B cell (primary cell): Measurements from ENCODE around the gene SART1. TPM values are rescaled to one million over a fixed set of nuclear protein-coding genes. Genes with fewer than 3 reads are reported as not detected.

Source experiments
- ATAC-seq: fragments of 200-7000 bp; cut with Tn5 transposase; one replicate; pipeline ENCODE4 v1.10.0; 2021; ENCODE audit warnings: low read depth, mild to moderate bottlenecking, moderate number of reproducible peaks, moderate library complexity
- CTCF ChIA-PET: fragments of 350-600 bp; sonication (Branson Sonifier 250); formaldehyde crosslinking; loops from one replicate; lab custom pipeline; 2021; ENCODE audit warnings: antibody characterized with exemption, inconsistent platforms; lab: Charles Lee
- POLR2A ChIA-PET: fragments of 350-600 bp; sonication (Branson Sonifier 250); formaldehyde crosslinking; loops from one replicate; lab custom pipeline; 2021; ENCODE audit warnings: antibody characterized with exemption; lab: Charles Lee
- DNase-seq: peaks from one replicate; pipeline ENCODE4 v3.0.0; 2013
- H2AFZ ChIP-seq: 2 replicates; pipeline ENCODE4 v1.6.1; 2012; ENCODE audit warnings: mild to moderate bottlenecking, low read depth, low read length; ENCODE audit not compliant: insufficient read depth, poor library complexity, severe bottlenecking
- H3K27ac ChIP-seq, 2 donors: 1 replicate in 1 of 2; 2 replicates in 1 of 2; pipeline ENCODE4 v1.5.1; 2012 to 2013; ENCODE audit warnings: low read length in 2 of 2, mild to moderate bottlenecking in 2 of 2, moderate library complexity in 1 of 2
- H3K27me3 ChIP-seq, 4 experiments: fragments of 200-600 bp in 1 of 4; sonication (generic) in 1 of 4; replicated peaks in 1 of 4; 1 replicate in 2 of 4; 2 replicates in 2 of 4; pipeline versions ENCODE4 v1.6.1 to v1.7.0; 2013 to 2016; ENCODE audit warnings: low read length in 3 of 4, mild to moderate bottlenecking in 2 of 4, mixed read lengths in 1 of 4, moderate library complexity in 1 of 4; ENCODE audit not compliant: insufficient read depth in 4 of 4, control insufficient read depth in 3 of 4; ENCODE audit errors: control extremely low read depth in 1 of 4
- H3K36me3 ChIP-seq, 2 experiments: replicated peaks in 1 of 2; 1 replicate in 1 of 2; 2 replicates in 1 of 2; pipeline versions ENCODE4 v1.6.1 to v1.7.1; 2013; ENCODE audit warnings: low read length in 1 of 2; ENCODE audit not compliant: insufficient read depth in 2 of 2, control insufficient read depth in 1 of 2; ENCODE audit errors: control extremely low read depth in 1 of 2, extremely low read depth in 1 of 2
- H3K4me1 ChIP-seq, 2 donors: fragments of 200-600 bp in 1 of 2; sonication (generic) in 1 of 2; 1 replicate in 1 of 2; 2 replicates in 1 of 2; pipeline versions ENCODE4 v1.5.1 to v1.6.1; 2013 to 2017; ENCODE audit warnings: low read length in 2 of 2; ENCODE audit not compliant: control insufficient read depth in 2 of 2, insufficient read depth in 2 of 2
- H3K4me2 ChIP-seq: replicated peaks from 2 replicates; pipeline ENCODE3; 2012; ENCODE audit warnings: mild to moderate bottlenecking, low read depth, low read length; ENCODE audit not compliant: poor library complexity, severe bottlenecking
- H3K4me3 ChIP-seq, 5 experiments: fragments of 200-600 bp in 1 of 5; sonication (generic) in 1 of 5; 1 replicate in 3 of 5; 2 replicates in 2 of 5; pipeline versions ENCODE4 v1.5.1 to v1.7.0; 2011 to 2016; ENCODE audit warnings: low read length in 4 of 5, mild to moderate bottlenecking in 4 of 5, low read depth in 2 of 5, control low read depth in 1 of 5, moderate library complexity in 1 of 5; ENCODE audit not compliant: insufficient read depth in 1 of 5; ENCODE audit errors: control extremely low read depth in 1 of 5, extremely low read depth in 1 of 5
- H3K79me2 ChIP-seq: fragments of 200-600 bp; sonication (generic); one replicate; pipeline ENCODE4 v1.6.0; 2016; ENCODE audit warnings: low read length; ENCODE audit not compliant: control insufficient read depth, insufficient read depth
- H3K9ac ChIP-seq: fragments of 200-600 bp; sonication (generic); 2 replicates; pipeline ENCODE4 v1.6.1; 2017; ENCODE audit warnings: mild to moderate bottlenecking, low read length, moderate library complexity
- H3K9me3 ChIP-seq, 3 donors: one replicate each; pipeline versions ENCODE4 v1.6.1 to v1.7.1; 2013; ENCODE audit warnings: low read length in 2 of 3; ENCODE audit not compliant: control insufficient read depth in 2 of 3, insufficient read depth in 1 of 3; ENCODE audit errors: control extremely low read depth in 1 of 3
- H4K20me1 ChIP-seq: 2 replicates; pipeline ENCODE4 v1.6.0; 2012; ENCODE audit warnings: mild to moderate bottlenecking, low read length; ENCODE audit not compliant: insufficient read depth, control insufficient read depth, poor library complexity, severe bottlenecking
- H3K27ac Mint-ChIP-seq: one replicate; pipeline ENCODE4 v1.8.0; 2021; ENCODE audit warnings: mixed read lengths
- H3K27me3 Mint-ChIP-seq: one replicate; pipeline ENCODE4 v1.8.0; 2021; ENCODE audit warnings: mixed read lengths
- H3K4me1 Mint-ChIP-seq: one replicate; pipeline ENCODE4 v1.8.0; 2021; ENCODE audit warnings: mixed read lengths
- H3K4me3 Mint-ChIP-seq: one replicate; pipeline ENCODE4 v1.8.0; 2021; ENCODE audit warnings: mixed read lengths
- H3K9me3 Mint-ChIP-seq: one replicate; pipeline ENCODE4 v1.8.0; 2022; ENCODE audit warnings: mixed read lengths; ENCODE audit not compliant: insufficient read depth
- EZH2 ChIP-seq: IDR thresholded peaks from 2 replicates; pipeline ENCODE4 v1.6.1; 2012; ENCODE audit warnings: borderline replicate concordance, low read depth, mild to moderate bottlenecking, moderate library complexity, low read length; ENCODE audit not compliant: insufficient read depth, poor library complexity, severe bottlenecking
- WGBS: methylation state at CpG from one replicate; pipeline ENCODE4 v1.1.5; 2013; ENCODE audit warnings: missing lambda C conversion rate; ENCODE audit not compliant: insufficient coverage; 5-methylcytosine and 5-hydroxymethylcytosine counted together
- intact Hi-C: fragments of 100-400 bp; cut with micrococcal nuclease; formaldehyde crosslinking; loops from one replicate; pipeline ENCODE4 v1.10.0; 2022
- polyA plus RNA-seq: library from polyadenylated mRNA; depleted of rRNA; stranded (reverse); fragments of >200 nt; gene quantifications from 2 replicates; pipeline ENCODE4 v1.2.3, GENCODE V29; 2012
- total RNA-seq, 2 donors: library from RNA; stranded (reverse); fragments of 120-200 nt in 1 of 2; gene quantifications; 1 replicate in 1 of 2; 2 replicates in 1 of 2; pipeline versions ENCODE4 v1.2.3 to v1.2.4, GENCODE V29; 2013 to 2022
- TF ChIP-seq, protein P1 (sequence below): fragments of 200-600 bp; IDR thresholded peaks from one replicate; pipeline ENCODE4 v1.8.0; 2022; ENCODE audit warnings: antibody characterized with exemption, mild to moderate bottlenecking

SART1 gene
- total and polyA plus RNA-seq, 2 donors (not counting 1 experiment from before 2014, with no cell fraction given) = 74.5 to 102 TPM

DNA sequence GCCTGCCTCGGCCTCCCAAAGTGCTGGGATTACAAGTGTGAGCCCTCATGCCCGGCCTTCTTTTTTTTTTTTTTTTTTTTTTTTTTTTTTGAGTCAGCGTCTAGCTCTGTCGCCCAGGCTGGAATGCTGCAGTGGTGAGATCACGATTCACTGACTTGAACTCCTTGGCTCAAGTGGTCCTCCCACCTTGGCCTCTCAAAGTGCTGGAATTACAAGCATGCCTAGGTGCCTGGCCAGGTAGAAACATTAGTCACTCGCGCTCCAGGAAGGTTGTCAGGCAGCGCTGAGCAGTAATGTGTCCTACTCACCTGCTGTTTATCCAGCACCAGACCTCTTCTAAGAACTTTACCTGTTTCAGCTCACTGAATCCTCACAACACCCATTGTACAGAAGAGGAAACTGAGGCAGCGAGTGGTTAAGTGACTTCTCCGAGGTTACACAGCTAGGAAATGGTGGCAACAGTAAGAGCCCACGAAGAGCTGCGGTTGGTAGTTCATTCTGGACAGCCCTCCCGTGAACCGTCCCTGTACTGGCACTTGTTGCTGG lies 49.8 kb downstream of the SART1 start:
- CTCF ChIA-PET = interaction anchor here (1.6 kb wide), 1 partner anchor 12 kb away, joined by 4 read pairs; no protein-coding TSS in a partner anchor
- Histone ChIP-seq H3K9me3 (peaks cover 0 to 12% (median 0%) of the 10 kb centered on the region in 3 donors), H4K20me1 (peaks cover under 1% of the 10 kb centered on the region), H3K27me3 (peaks cover 0 to 29% (median 12%) of the 10 kb centered on the region in 4 experiments), H3K27ac (no peak overlapping the region), H3K4me2 (peak overlapping the region; percentile 67), H3K9ac (no peak overlapping the region), H3K36me3 (peaks cover 0 to 4% of the 10 kb centered on the region in 2 experiments), H3K4me3 (peak overlapping the region in 1 of 5 experiments; percentile 20), H3K79me2 (peaks cover 5% of the 10 kb centered on the region), H3K4me1 (peaks cover 11 to 13% of the 10 kb centered on the region in 2 donors), H2AFZ (peak overlapping the region; percentile 74)
- DNase-seq (no peak), ATAC-seq (no peak)
- POLR2A ChIA-PET = no interaction called here
- no peak overlapping the region for H3K4me3 Mint-ChIP-seq
- H3K27me3 Mint-ChIP-seq = peaks cover 8% of the 10 kb centered on the region
- intact Hi-C loops = no loop called here
- H3K27ac Mint-ChIP-seq = no peak overlapping the region
- TF ChIP-seq EZH2 = no peak
- TF ChIP-seq, protein P1, sequence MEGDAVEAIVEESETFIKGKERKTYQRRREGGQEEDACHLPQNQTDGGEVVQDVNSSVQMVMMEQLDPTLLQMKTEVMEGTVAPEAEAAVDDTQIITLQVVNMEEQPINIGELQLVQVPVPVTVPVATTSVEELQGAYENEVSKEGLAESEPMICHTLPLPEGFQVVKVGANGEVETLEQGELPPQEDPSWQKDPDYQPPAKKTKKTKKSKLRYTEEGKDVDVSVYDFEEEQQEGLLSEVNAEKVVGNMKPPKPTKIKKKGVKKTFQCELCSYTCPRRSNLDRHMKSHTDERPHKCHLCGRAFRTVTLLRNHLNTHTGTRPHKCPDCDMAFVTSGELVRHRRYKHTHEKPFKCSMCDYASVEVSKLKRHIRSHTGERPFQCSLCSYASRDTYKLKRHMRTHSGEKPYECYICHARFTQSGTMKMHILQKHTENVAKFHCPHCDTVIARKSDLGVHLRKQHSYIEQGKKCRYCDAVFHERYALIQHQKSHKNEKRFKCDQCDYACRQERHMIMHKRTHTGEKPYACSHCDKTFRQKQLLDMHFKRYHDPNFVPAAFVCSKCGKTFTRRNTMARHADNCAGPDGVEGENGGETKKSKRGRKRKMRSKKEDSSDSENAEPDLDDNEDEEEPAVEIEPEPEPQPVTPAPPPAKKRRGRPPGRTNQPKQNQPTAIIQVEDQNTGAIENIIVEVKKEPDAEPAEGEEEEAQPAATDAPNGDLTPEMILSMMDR = no peak
- H3K4me1 Mint-ChIP-seq = peaks cover 2% of the 10 kb centered on the region
- WGBS = 63% methylated on average over 12 of the region's 14 CpGs
- H3K9me3 Mint-ChIP-seq = no peaks in the 10 kb centered on the region

DNA sequence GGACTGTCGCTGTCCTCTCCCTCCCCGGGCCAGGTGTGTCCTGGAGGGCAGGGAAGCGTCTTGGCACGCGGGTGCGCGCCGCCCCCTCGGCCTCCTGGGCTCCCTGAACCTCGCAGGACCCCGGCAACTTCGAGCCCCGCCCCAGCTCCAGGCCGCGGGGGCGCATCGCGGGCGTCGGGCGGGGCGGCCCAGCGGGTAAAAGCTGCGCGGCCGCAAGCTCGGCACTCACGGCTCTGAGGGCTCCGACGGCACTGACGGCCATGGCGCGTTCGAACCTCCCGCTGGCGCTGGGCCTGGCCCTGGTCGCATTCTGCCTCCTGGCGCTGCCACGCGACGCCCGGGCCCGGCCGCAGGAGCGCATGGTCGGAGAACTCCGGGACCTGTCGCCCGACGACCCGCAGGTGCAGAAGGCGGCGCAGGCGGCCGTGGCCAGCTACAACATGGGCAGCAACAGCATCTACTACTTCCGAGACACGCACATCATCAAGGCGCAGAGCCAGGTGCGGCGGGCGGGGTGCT lies 50.3 kb downstream of the SART1 start, which contains the start of gene CST6:
Gene CST6 (plus strand): TSS at position 224 of the 519 bp plus-strand sequence. CDS start 37 bp downstream, at position 261.
- Mint-ChIP-seq H3K27ac (no peak within 1 kb of the TSS), H3K27me3 (peaks cover 8% of the 10 kb centered on the region), H3K9me3 (no peaks in the 10 kb centered on the region), H3K4me3 (no peak within 1 kb of the TSS), H3K4me1 (peaks cover 2% of the 10 kb centered on the region)
- POLR2A ChIA-PET = no interaction called here
- H3K4me3 ChIP-seq = peak within 1 kb of the TSS in 1 of 5 experiments; percentile 20
- peaks cover 0 to 12% (median 0%) of the 10 kb centered on the region in 3 donors for H3K9me3 ChIP-seq
- WGBS = 20% methylated on average over 61 of the region's 61 CpGs
- peaks cover 11 to 13% of the 10 kb centered on the region in 2 donors for H3K4me1 ChIP-seq
- CTCF ChIA-PET = interaction anchor here (1.6 kb wide), 1 partner anchor 11 kb away, joined by 4 read pairs; no protein-coding TSS in a partner anchor
- DNase-seq (no peak), ATAC-seq (no peak)
- H3K79me2 ChIP-seq = no peaks in the 10 kb centered on the region
- peak within 1 kb of the TSS; percentile 67 for H3K4me2 ChIP-seq
- H3K9ac ChIP-seq = no peak within 1 kb of the TSS
- peaks cover 0 to 29% (median 12%) of the 10 kb centered on the region in 4 experiments for H3K27me3 ChIP-seq
- no peak within 1 kb of the TSS for H3K27ac ChIP-seq
- TF ChIP-seq EZH2 = peak; percentile 93
- TF ChIP-seq, protein P1 = no peak
- H4K20me1 ChIP-seq = no peaks in the 10 kb centered on the region
- intact Hi-C loops = no loop called here
- no peaks in the 10 kb centered on the region for H3K36me3 ChIP-seq
- H2AFZ ChIP-seq = peak within 1 kb of the TSS; percentile 74
